Thyroid gland (tissue), 4 donors: ENCODE data around the gene SNCAIP.

Experiments used
- CTCF ChIP-seq, 6 experiments: fragments of 200-600 bp in 3 of 6; fragments of 450-650 bp in 3 of 6; sonication (generic) in 3 of 6; IDR thresholded peaks; one replicate each; pipeline ENCODE4 v1.5.1; 2016 to 2019; ENCODE audit warnings: antibody characterized with exemption in 6 of 6, mild to moderate bottlenecking in 2 of 6, inconsistent platforms in 1 of 6, moderate library complexity in 1 of 6
- POLR2A ChIP-seq, 2 donors: fragments of 450-650 bp; IDR thresholded peaks; one replicate each; pipeline ENCODE4 v1.6.1; 2017; ENCODE audit warnings: antibody characterized with exemption in 2 of 2, mild to moderate bottlenecking in 2 of 2, moderate library complexity in 1 of 2

GRCh38 chr5:122423221-122423620 is 111.2 kb downstream of the SNCAIP start:
- no peak for TF ChIP-seq POLR2A (IDR thresholded peaks at IDR 0.05)
- TF ChIP-seq CTCF (IDR thresholded peaks at IDR 0.05), result no peak
